Measurements from ENCODE around the gene ORAI3. TPM values are rescaled to one million over a fixed set of nuclear protein-coding genes. Genes with fewer than 3 reads are reported as not detected.

ORAI3 gene
- total and polyA plus RNA-seq, 2 of the 13 experiments (the other 11 are each of a cell fraction or from before 2014, with no cell fraction given) = 11.4 to 32.0 TPM

GRCh38 chr16:30921748-30922419 lies 27.0 kb upstream of the ORAI3 start (continued):
- TF ChIP-seq PAXIP1 (CRISPR knock-in tag; conservative IDR thresholded peaks at IDR 0.05) = peak; percentile 45
- TF ChIP-seq WIZ (CRISPR knock-in tag; IDR thresholded peaks at IDR 0.05) = no peak
- no peak for TF ChIP-seq ZNF484 (CRISPR knock-in tag; IDR thresholded peaks at IDR 0.05; ENCODE audit: borderline replicate concordance, low read depth)
- no peak; the same call in 1 of the 2 replicates for TF ChIP-seq ZIK1 (CRISPR knock-in tag; IDR thresholded peaks at IDR 0.05; ENCODE audit: borderline replicate concordance, low read depth)
- no peak for TF ChIP-seq ZNF451 (CRISPR knock-in tag; IDR thresholded peaks at IDR 0.05)
- no peak; the same call in 1 of the 2 replicates for TF ChIP-seq ZNF549 (CRISPR knock-in tag; IDR thresholded peaks at IDR 0.05)
- TF ChIP-seq ELK4 (CRISPR knock-in tag; IDR thresholded peaks at IDR 0.05; ENCODE audit: borderline replicate concordance) = no peak
- TF ChIP-seq BHLHE40 (IDR thresholded peaks at IDR 0.05; ENCODE audit: low read length) = no peak
- TF ChIP-seq ZNF230 (CRISPR knock-in tag; IDR thresholded peaks at IDR 0.05) = no peak
- TF ChIP-seq ZNF605 (CRISPR knock-in tag; IDR thresholded peaks at IDR 0.05) = no peak
- no peak for TF ChIP-seq ZNF264 (CRISPR knock-in tag; IDR thresholded peaks at IDR 0.05)
- no peak for TF ChIP-seq PHF5A (CRISPR knock-in tag; IDR thresholded peaks at IDR 0.05; ENCODE audit: low read depth, unreplicated experiment)
- no peak for TF ChIP-seq BCLAF1 (IDR thresholded peaks at IDR 0.05)
- TF ChIP-seq RNF219 (CRISPR knock-in tag; IDR thresholded peaks at IDR 0.05) = no peak
- TF ChIP-seq ZNF777 (CRISPR knock-in tag; IDR thresholded peaks at IDR 0.05) = no peak; the same call in 1 of the 2 replicates
- TF ChIP-seq CBX1 (IDR thresholded peaks at IDR 0.05; ENCODE audit: low read depth) = no peak
- TF ChIP-seq FLYWCH1 (CRISPR knock-in tag; IDR thresholded peaks at IDR 0.05) = no peak
- TF ChIP-seq CBFB (CRISPR knock-in tag; IDR thresholded peaks at IDR 0.05) = no peak
- no peak for TF ChIP-seq SMYD3 (CRISPR knock-in tag; IDR thresholded peaks at IDR 0.05)
